Measurements from ENCODE around the gene LRP1B. TPM values are rescaled to one million over a fixed set of nuclear protein-coding genes. Genes with fewer than 3 reads are reported as not detected.

Gene LRP1B
- total RNA-seq, 1 donor from 2014 or later, result 0.38 TPM

GRCh38 chr2:140528982-140529381, 1601.8 kb downstream of the LRP1B start:
- DNase-seq (ENCODE audit: low read depth), result no peak
- Histone ChIP-seq H3K36me3 (ENCODE audit: control insufficient read depth, insufficient read depth, low read length) (no peaks in the 10 kb centered on the region), H3K4me3 (ENCODE audit: low read depth, low read length) (no peak overlapping the region), H3K27me3 (ENCODE audit: control insufficient read depth, insufficient read depth, low read length) (no peaks in the 10 kb centered on the region)
- TF ChIP-seq CTCF (IDR thresholded peaks at IDR 0.05; ENCODE audit: insufficient read depth, low read length, poor library complexity, severe bottlenecking), result no peak

- no peak for TF ChIP-seq CTCF (IDR thresholded peaks at IDR 0.05; ENCODE audit: insufficient read depth, low read length, poor library complexity, severe bottlenecking)
- peak; percentile 74 for DNase-seq (ENCODE audit: low read depth)
- no peaks in the 10 kb centered on the region for H3K36me3 ChIP-seq (ENCODE audit: control insufficient read depth, insufficient read depth, low read length)
- no peaks in the 10 kb centered on the region for H3K27me3 ChIP-seq (ENCODE audit: control insufficient read depth, insufficient read depth, low read length)
- no peak overlapping the region for H3K4me3 ChIP-seq (ENCODE audit: low read depth, low read length)
These were observed 1604.2 kb downstream of the LRP1B start for GRCh38 chr2:140526575-140526974.

GRCh38 chr2:140512106-140512505, 1618.7 kb downstream of the LRP1B start:
- no peaks in the 10 kb centered on the region for H3K36me3 ChIP-seq (ENCODE audit: control insufficient read depth, insufficient read depth, low read length)
- no peak for DNase-seq (ENCODE audit: low read depth)
- no peaks in the 10 kb centered on the region for H3K27me3 ChIP-seq (ENCODE audit: control insufficient read depth, insufficient read depth, low read length)
- no peak for TF ChIP-seq CTCF (IDR thresholded peaks at IDR 0.05; ENCODE audit: insufficient read depth, low read length, poor library complexity, severe bottlenecking)
- H3K4me3 ChIP-seq (ENCODE audit: low read depth, low read length), result no peak overlapping the region

GRCh38 chr2:140509765-140510164, 1621.1 kb downstream of the LRP1B start:
- Histone ChIP-seq H3K36me3 (ENCODE audit: control insufficient read depth, insufficient read depth, low read length) (no peaks in the 10 kb centered on the region), H3K27me3 (ENCODE audit: control insufficient read depth, insufficient read depth, low read length) (no peaks in the 10 kb centered on the region), H3K4me3 (ENCODE audit: low read depth, low read length) (no peak overlapping the region)
- no peak for DNase-seq (ENCODE audit: low read depth)
- no peak for TF ChIP-seq CTCF (IDR thresholded peaks at IDR 0.05; ENCODE audit: insufficient read depth, low read length, poor library complexity, severe bottlenecking)

GRCh38 chr2:140508756-140509155, 1622.1 kb downstream of the LRP1B start:
- no peaks in the 10 kb centered on the region for H3K27me3 ChIP-seq (ENCODE audit: control insufficient read depth, insufficient read depth, low read length)
- no peak overlapping the region for H3K4me3 ChIP-seq (ENCODE audit: low read depth, low read length)
- TF ChIP-seq CTCF (IDR thresholded peaks at IDR 0.05; ENCODE audit: insufficient read depth, low read length, poor library complexity, severe bottlenecking), result no peak
- DNase-seq (ENCODE audit: low read depth), result no peak
- H3K36me3 ChIP-seq (ENCODE audit: control insufficient read depth, insufficient read depth, low read length), result no peaks in the 10 kb centered on the region

- DNase-seq (ENCODE audit: low read depth), result no peak
- Histone ChIP-seq H3K4me3 (ENCODE audit: low read depth, low read length) (no peak overlapping the region), H3K27me3 (ENCODE audit: control insufficient read depth, insufficient read depth, low read length) (no peaks in the 10 kb centered on the region), H3K36me3 (ENCODE audit: control insufficient read depth, insufficient read depth, low read length) (no peaks in the 10 kb centered on the region)
- TF ChIP-seq CTCF (IDR thresholded peaks at IDR 0.05; ENCODE audit: insufficient read depth, low read length, poor library complexity, severe bottlenecking), result no peak
These were observed 1624.2 kb downstream of the LRP1B start for GRCh38 chr2:140506606-140507005.

Measured in kidney epithelial cell (primary cell).